Stimulated activated CD8-positive, alpha-beta memory T cell treated with anti-CD3 and anti-CD28 coated beads, Interleukin-12 subunit alpha, Interleukin-12 subunit beta, amount 100 ng/mL, for 4 hours (primary cell): Measurements from ENCODE around the gene ARL8B.

Experiments used
- DNase-seq: peaks from one replicate; pipeline ENCODE4 v3.0.0-alpha.2; 2020; ENCODE audit warnings: low read depth

ARL8B gene

GRCh38 chr3:5187156-5187919 lies 65.2 kb downstream of the ARL8B start, which contains the start of gene EDEM1:
EDEM1 (plus strand) TSS chr3:5187707; CDS start chr3:5187806, 99 bp downstream.
- peak; percentile 93 for DNase-seq

GRCh38 chr3:5187920-5188418 lies 65.9 kb downstream of the ARL8B start:
- DNase-seq: peak; percentile 53

- peak; percentile 24 for DNase-seq
Observed at GRCh38 chr3:5188419-5189221, 66.5 kb downstream of the ARL8B start.

GRCh38 chr3:5190147-5190791 lies 68.2 kb downstream of the ARL8B start:
- DNase-seq: no peak

GRCh38 chr3:5191555-5192304 lies 69.6 kb downstream of the ARL8B start:
- DNase-seq: no peak

- DNase-seq: no peak
Observed at GRCh38 chr3:5192571-5193365, 70.7 kb downstream of the ARL8B start.

- no peak for DNase-seq
Observed at GRCh38 chr3:5194341-5194740, 72.2 kb downstream of the ARL8B start.

GRCh38 chr3:5194801-5195509 lies 72.9 kb downstream of the ARL8B start:
- DNase-seq: no peak

GRCh38 chr3:5195605-5196004 lies 73.5 kb downstream of the ARL8B start:
- DNase-seq: no peak

GRCh38 chr3:5197022-5197421 lies 74.9 kb downstream of the ARL8B start:
- DNase-seq: no peak

GRCh38 chr3:5197470-5198312 lies 75.6 kb downstream of the ARL8B start:
- DNase-seq: no peak

- DNase-seq: no peak
Observed at GRCh38 chr3:5198313-5198677, 76.2 kb downstream of the ARL8B start.

GRCh38 chr3:5198986-5199731 lies 77.1 kb downstream of the ARL8B start:
- no peak for DNase-seq

- DNase-seq: no peak
Observed at GRCh38 chr3:5201536-5201935, 79.4 kb downstream of the ARL8B start.

GRCh38 chr3:5202222-5202621 lies 80.1 kb downstream of the ARL8B start:
- no peak for DNase-seq

- no peak for DNase-seq
Observed at GRCh38 chr3:5205165-5205941, 83.3 kb downstream of the ARL8B start.

GRCh38 chr3:5210926-5211325 lies 88.8 kb downstream of the ARL8B start:
- DNase-seq: no peak
